ENCODE measurements around the gene PYGB.
"Not testable (repeated sequence)": the region's sequence is repeated elsewhere in the genome, so short reads cannot be mapped to it uniquely, and the experiment has no call there.

Gene PYGB

GRCh38 chr20:25325997-25326396 is 78.1 kb downstream of the PYGB start:
- DNase-seq = no peak

DNA sequence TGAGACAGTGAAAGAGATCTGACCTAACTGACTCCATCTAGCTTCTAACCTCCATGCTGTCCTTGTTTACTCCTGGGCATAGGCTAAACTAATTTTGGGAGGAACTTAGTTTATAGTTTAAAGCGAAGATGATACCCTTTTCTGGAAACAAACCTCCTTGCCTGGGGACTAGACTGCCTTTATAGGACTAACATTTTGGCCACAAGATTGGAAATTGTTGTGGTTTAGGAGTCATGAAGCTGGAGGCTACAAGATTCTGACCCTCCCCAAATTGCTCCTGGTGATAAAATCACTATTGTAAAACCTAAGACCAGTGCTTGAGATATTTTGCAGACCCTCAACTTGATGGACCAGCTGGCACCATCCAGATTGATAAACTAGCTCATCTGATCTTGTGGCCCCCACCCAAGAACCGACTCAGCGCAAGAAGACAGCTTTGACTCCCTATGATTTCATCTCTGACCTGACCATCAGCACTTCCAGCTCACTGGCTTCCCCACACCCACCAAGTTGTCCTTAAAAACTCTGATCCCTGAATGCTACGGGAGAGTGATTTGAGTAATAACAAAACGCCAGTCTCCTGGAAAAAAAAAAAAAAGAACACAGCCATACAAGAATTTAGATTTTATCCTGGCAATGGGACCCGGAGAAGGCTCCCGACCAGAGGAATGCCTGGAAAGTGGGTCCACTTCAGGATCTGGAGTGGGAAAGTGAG is 79.8 kb downstream of the PYGB start:
- no peak for DNase-seq

- no peak for DNase-seq
Observed at GRCh38 chr20:25328954-25329498, 81.1 kb downstream of the PYGB start.

DNA sequence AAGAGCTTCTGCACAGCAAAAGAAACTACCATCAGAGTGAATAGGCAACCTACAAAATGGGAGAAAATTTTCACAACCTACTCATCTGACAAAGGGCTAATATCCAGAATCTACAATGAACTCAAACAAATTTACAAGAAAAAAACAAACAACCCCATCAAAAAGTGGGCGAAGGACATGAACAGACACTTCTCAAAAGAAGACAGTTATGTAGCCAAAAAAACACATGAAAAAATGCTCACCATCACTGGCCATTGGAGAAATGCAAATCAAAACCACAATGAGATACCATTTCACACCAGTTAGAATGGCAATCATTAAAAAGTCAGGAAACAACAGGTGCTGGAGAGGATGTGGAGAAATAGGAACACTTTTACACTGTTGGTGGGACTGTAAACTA is 87.1 kb downstream of the PYGB start:
- DNase-seq = not testable (repeated sequence)

GRCh38 chr20:25336561-25337422 is 88.9 kb downstream of the PYGB start:
- peak in 12 of 56 donors; percentile 16 to 47 (median 38) for DNase-seq

DNA sequence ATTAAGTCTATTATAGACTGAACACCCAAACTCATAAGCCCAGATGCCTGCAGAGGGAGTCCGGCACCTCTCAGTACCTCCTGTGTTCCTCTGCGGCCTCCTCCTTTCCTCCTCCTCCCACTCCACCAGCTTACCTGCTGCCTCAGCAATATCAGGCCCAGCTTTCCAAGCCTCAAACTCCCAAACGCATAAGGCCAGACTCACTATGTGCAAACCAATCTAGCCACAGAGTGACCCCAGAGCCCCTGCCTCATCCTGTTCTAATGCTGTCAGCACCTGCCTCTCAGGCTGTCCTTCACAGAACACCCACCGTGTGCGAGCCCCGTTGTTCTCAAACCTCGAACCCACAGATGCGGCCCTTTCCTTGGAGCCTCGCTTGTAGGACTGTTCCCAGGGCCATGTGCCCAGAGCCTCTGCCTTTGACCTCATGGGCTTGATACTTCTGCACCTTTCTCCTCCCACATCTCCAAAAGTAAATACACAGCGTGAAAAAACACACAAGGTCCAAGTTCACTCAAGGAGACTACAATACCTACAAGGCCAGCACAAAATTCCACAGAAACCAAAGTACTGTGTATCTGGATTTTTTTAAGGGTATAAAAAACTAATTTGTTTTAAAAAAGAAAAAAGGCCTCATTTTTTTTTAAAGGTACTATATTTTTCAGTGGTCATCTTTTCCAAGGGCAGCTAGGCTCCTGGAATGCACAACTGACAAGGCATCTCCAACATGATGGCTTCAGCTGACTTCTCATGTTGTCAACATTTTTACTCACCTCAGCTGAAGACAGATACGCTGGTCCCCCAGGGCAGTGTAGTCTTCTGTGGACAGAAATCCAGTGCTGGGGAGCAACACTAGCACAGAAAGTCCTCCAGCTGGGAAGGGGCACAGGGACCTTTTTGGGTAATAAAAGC is 90.5 kb downstream of the PYGB start:
- DNase-seq = no peak

GRCh38 chr20:25339608-25340007 is 91.7 kb downstream of the PYGB start:
- DNase-seq = no peak

DNA sequence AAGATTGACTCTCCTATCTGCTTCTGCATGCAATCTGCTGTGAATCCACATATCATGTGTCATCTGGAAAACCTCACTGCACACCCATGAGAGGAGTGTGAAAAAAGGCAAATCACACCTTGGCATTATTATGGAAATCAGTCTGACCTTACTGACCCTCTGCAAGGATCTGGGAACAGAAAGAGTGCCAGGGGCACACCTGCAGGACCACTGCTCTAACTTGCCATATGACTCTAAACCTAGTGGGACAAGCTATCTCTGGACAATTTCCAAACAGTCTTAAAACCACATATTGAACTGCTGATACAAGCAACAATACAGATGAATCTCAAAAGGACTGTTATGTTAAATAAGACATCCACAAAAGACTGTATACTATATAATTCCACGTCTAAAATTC is 92.5 kb downstream of the PYGB start:
- no peak for DNase-seq

DNA sequence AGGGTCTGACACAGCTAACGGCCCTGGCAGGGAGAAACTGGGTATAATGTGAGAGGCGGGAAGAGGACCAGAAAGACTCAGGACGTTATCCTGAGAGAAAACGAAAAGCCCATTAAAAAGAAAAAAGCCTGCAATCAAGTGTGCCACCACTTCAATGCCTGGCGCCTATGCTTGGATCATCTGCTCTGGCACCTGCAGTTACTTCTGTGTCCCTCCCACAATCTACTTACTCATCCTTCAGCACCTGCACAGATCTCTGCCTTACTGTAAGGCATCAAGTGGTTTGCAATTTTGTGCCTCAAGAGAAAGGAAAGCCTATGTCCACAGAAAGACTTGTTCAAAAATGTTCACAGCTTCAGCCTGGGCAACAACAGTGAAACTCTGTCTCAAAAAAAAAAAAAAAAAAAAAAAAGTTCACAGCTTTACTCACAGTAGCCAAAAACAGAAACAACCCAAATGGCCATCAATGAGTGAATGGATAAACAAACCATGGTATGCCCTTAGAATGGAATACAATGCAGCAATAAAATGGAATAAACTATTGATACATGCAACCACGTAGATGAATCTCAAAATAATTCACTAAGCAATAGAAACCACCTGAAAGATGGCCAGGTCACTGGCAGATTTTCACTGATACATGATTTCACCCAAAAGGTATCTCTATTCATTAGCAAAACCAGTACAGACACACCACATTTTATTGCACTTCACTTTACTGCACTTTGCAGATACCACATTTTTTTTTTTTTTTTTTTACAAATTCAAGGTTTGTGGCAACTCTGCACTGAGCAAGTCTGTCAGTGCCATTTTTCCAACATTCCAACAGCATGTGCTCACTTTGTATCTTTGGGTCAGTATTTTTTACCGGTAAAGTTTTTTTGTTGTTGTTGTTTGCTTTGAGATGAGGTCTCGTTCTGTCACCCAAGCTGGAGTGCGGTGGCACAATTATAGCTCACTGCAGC is 94.1 kb downstream of the PYGB start:
- DNase-seq = peak in 4 of 56 donors; percentile 20 to 39 (median 34)

GRCh38 chr20:25344634-25345033 is 96.7 kb downstream of the PYGB start:
- no peak for DNase-seq

- no peak for DNase-seq
Observed at GRCh38 chr20:25345721-25346120, 97.8 kb downstream of the PYGB start.

GRCh38 chr20:25346349-25346748 is 98.5 kb downstream of the PYGB start:
- no peak for DNase-seq

Data from nucleus accumbens (tissue), 56 donors.